Loucy (cell line): ENCODE data around the gene MARCHF6.
"Not testable (repeated sequence)": the region's sequence is repeated elsewhere in the genome, so short reads cannot be mapped to it uniquely, and the experiment has no call there.

Source experiments
- H2AFZ ChIP-seq: fragments of 200-600 bp; sonication (generic); 2 replicates; pipeline ENCODE4 v1.6.0; 2016; ENCODE audit warnings: antibody characterized with exemption, mild to moderate bottlenecking, low read length, moderate library complexity
- H3F3A ChIP-seq: fragments of 200-600 bp; 2 replicates; pipeline ENCODE4 v1.6.0; 2016; ENCODE audit warnings: antibody characterized with exemption, low read depth, mild to moderate bottlenecking
- H3K27me3 ChIP-seq: fragments of 200-600 bp; sonication (generic); 2 replicates; pipeline ENCODE4 v1.6.1; 2014; ENCODE audit warnings: low read length, mild to moderate bottlenecking; ENCODE audit not compliant: insufficient read depth, poor library complexity, severe bottlenecking
- H3K36me3 ChIP-seq: fragments of 200-600 bp; sonication (generic); 2 replicates; pipeline ENCODE4 v1.6.1; 2016; ENCODE audit warnings: low read length; ENCODE audit not compliant: insufficient read depth
- H3K4me1 ChIP-seq: fragments of 200-600 bp; sonication (generic); 2 replicates; pipeline ENCODE4 v1.5.1; 2014; ENCODE audit warnings: low read length, mild to moderate bottlenecking; ENCODE audit not compliant: insufficient read depth, poor library complexity, severe bottlenecking
- H3K4me2 ChIP-seq: fragments of 200-600 bp; sonication (generic); 2 replicates; pipeline ENCODE4 v1.6.0; 2014; ENCODE audit warnings: antibody characterized with exemption, low read length, low read depth, mild to moderate bottlenecking; ENCODE audit not compliant: poor library complexity, severe bottlenecking
- H3K4me3 ChIP-seq: fragments of 200-600 bp; sonication (generic); 2 replicates; pipeline ENCODE4 v1.5.1; 2014; ENCODE audit warnings: low read length, mild to moderate bottlenecking, mixed read lengths; ENCODE audit not compliant: poor library complexity, severe bottlenecking
- H3K79me2 ChIP-seq: fragments of 200-600 bp; sonication (generic); 2 replicates; pipeline ENCODE4 v1.6.1; 2014; ENCODE audit warnings: low read length; ENCODE audit not compliant: insufficient read depth
- H3K9ac ChIP-seq: fragments of 200-600 bp; sonication (generic); 2 replicates; pipeline ENCODE4 v1.6.0; 2014; ENCODE audit warnings: mild to moderate bottlenecking, low read depth, low read length, moderate library complexity; ENCODE audit not compliant: poor library complexity, severe bottlenecking
- H3K9me2 ChIP-seq: fragments of 200-600 bp; sonication (generic); replicated peaks from 2 replicates; pipeline ENCODE4 v1.6.1; 2016; ENCODE audit warnings: low read depth, low read length, mixed read lengths
- H3K9me3 ChIP-seq: fragments of 200-600 bp; sonication (generic); 2 replicates; pipeline ENCODE4 v1.6.1; 2014; ENCODE audit warnings: mild to moderate bottlenecking, antibody characterized with exemption, low read length, low read depth; ENCODE audit not compliant: insufficient read depth
- H4K20me1 ChIP-seq: fragments of 200-600 bp; sonication (generic); 2 replicates; pipeline ENCODE4 v1.6.0; 2014; ENCODE audit warnings: antibody characterized with exemption, low read length, mild to moderate bottlenecking; ENCODE audit not compliant: insufficient read depth, poor library complexity, severe bottlenecking
- EZH2phosphoT487 ChIP-seq: fragments of 200-600 bp; IDR thresholded peaks from 2 replicates; pipeline ENCODE4 v1.6.1; 2018; ENCODE audit warnings: antibody characterized with exemption, mild to moderate bottlenecking, moderate library complexity, borderline replicate concordance
- TF ChIP-seq, protein P1 (sequence below): fragments of 200-600 bp; sonication (generic); conservative IDR thresholded peaks from 2 replicates; pipeline ENCODE4 v1.5.1; 2014; ENCODE audit warnings: mild to moderate bottlenecking, antibody characterized with exemption, low read length

Gene MARCHF6

DNA sequence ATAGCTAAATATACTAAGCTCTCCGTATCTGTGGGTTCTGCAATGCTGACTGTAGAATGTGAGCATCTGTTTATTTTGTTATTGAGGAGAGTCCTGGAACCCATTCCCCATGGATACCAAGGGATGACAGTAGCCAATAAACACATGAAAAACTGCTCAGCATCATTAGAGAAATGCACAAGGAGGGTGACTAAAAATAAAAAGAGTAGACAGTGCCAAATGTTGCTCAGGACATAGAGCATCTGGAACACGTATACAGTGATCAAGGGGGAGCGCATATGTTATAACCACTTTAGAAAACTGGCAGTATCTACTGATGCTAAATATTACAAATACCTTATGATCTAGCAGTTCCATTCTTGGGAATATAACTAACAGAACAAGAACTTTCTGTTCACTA is 31.0 kb downstream of the MARCHF6 start:
- peaks cover 96% of the 10 kb centered on the region; the same call in 1 of the 2 replicates for H3K36me3 ChIP-seq
- TF ChIP-seq, protein P1, sequence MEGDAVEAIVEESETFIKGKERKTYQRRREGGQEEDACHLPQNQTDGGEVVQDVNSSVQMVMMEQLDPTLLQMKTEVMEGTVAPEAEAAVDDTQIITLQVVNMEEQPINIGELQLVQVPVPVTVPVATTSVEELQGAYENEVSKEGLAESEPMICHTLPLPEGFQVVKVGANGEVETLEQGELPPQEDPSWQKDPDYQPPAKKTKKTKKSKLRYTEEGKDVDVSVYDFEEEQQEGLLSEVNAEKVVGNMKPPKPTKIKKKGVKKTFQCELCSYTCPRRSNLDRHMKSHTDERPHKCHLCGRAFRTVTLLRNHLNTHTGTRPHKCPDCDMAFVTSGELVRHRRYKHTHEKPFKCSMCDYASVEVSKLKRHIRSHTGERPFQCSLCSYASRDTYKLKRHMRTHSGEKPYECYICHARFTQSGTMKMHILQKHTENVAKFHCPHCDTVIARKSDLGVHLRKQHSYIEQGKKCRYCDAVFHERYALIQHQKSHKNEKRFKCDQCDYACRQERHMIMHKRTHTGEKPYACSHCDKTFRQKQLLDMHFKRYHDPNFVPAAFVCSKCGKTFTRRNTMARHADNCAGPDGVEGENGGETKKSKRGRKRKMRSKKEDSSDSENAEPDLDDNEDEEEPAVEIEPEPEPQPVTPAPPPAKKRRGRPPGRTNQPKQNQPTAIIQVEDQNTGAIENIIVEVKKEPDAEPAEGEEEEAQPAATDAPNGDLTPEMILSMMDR = no peak
- no peak for TF ChIP-seq EZH2phosphoT487
- H3K9ac ChIP-seq = no peak overlapping the region
- H4K20me1 ChIP-seq = peaks cover 35% of the 10 kb centered on the region
- no peaks in the 10 kb centered on the region for H3K9me3 ChIP-seq
- H3K27me3 ChIP-seq = no peaks in the 10 kb centered on the region
- H3K4me1 ChIP-seq = no peaks in the 10 kb centered on the region
- H3K79me2 ChIP-seq = peaks cover 56% of the 10 kb centered on the region
- H3K9me2 ChIP-seq = no peaks in the 10 kb centered on the region
- no peak overlapping the region for H3K4me3 ChIP-seq
- H3F3A ChIP-seq = no peaks in the 10 kb centered on the region
- H3K4me2 ChIP-seq = no peak overlapping the region
- H2AFZ ChIP-seq = no peak overlapping the region

DNA sequence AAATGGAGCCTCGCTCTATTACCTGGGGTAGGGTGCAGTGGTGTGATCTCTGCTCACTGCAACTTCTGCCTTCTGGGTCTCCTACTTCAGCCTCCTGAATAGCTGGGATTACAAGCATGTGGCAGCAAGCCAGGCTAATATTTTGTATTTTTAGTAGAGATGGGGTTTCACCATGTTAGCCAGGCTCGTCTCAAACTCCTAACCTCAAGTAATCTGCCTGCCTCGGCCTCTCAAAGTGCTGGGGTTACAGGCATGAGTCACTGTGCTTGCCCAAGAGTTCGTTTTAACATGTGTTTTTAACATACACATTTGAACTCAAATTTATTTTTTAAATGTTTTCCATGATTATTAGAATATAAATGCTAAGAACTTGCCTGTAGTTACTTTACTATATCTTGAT is 34.2 kb downstream of the MARCHF6 start:
- H3K9ac ChIP-seq = no peak overlapping the region
- H3K4me1 ChIP-seq = no peaks in the 10 kb centered on the region
- H3K36me3 ChIP-seq = peaks cover 97% of the 10 kb centered on the region; the same call in 1 of the 2 replicates
- H3K4me3 ChIP-seq = no peak overlapping the region
- no peaks in the 10 kb centered on the region for H3K9me3 ChIP-seq
- H4K20me1 ChIP-seq = peaks cover 20% of the 10 kb centered on the region
- H3K79me2 ChIP-seq = peaks cover 34% of the 10 kb centered on the region; the same call in 1 of the 2 replicates
- H2AFZ ChIP-seq = no peak overlapping the region
- H3F3A ChIP-seq = no peaks in the 10 kb centered on the region
- H3K9me2 ChIP-seq = no peaks in the 10 kb centered on the region
- H3K27me3 ChIP-seq = no peaks in the 10 kb centered on the region
- no peak overlapping the region for H3K4me2 ChIP-seq
- no peak for TF ChIP-seq EZH2phosphoT487
- TF ChIP-seq, protein P1 = no peak

GRCh38 chr5:10391130-10391529 is 37.6 kb downstream of the MARCHF6 start:
- H3K4me1 ChIP-seq = no peaks in the 10 kb centered on the region
- H3K4me3 ChIP-seq = no peak overlapping the region
- H3F3A ChIP-seq = no peaks in the 10 kb centered on the region
- H3K9me2 ChIP-seq = no peaks in the 10 kb centered on the region
- no peak overlapping the region for H3K9ac ChIP-seq
- no peak overlapping the region for H3K4me2 ChIP-seq
- H3K79me2 ChIP-seq = peaks cover 15% of the 10 kb centered on the region; the same call in 1 of the 2 replicates
- peaks cover 95% of the 10 kb centered on the region for H3K36me3 ChIP-seq
- H3K9me3 ChIP-seq = no peaks in the 10 kb centered on the region
- no peaks in the 10 kb centered on the region for H3K27me3 ChIP-seq
- H4K20me1 ChIP-seq = peaks cover 7% of the 10 kb centered on the region
- no peak overlapping the region for H2AFZ ChIP-seq
- TF ChIP-seq, protein P1 = no peak
- no peak for TF ChIP-seq EZH2phosphoT487

- not testable (repeated sequence) for H3K9me2 ChIP-seq, H3K4me2 ChIP-seq, H3K27me3 ChIP-seq, H3K4me3 ChIP-seq, H3K9me3 ChIP-seq, H3K9ac ChIP-seq, H3F3A ChIP-seq, H2AFZ ChIP-seq, H4K20me1 ChIP-seq, H3K4me1 ChIP-seq
- Histone ChIP-seq H3K36me3 (peaks cover 95% of the 10 kb centered on the region), H3K79me2 (peaks cover 15% of the 10 kb centered on the region; the same call in 1 of the 2 replicates)
These were observed 39.3 kb downstream of the MARCHF6 start for GRCh38 chr5:10392567-10393328.
